Common myeloid progenitor, CD34-positive (primary cell): ENCODE measurements around the gene HDAC4.

Experiments used
- CTCF ChIA-PET: fragments of 350-600 bp; sonication (Branson Sonifier 250); formaldehyde crosslinking; loops from one replicate; lab custom pipeline; 2021; ENCODE audit warnings: antibody characterized with exemption; lab: Charles Lee
- POLR2A ChIA-PET: fragments of 350-600 bp; sonication (Branson Sonifier 250); formaldehyde crosslinking; loops from one replicate; lab custom pipeline; 2021; ENCODE audit warnings: antibody characterized with exemption; lab: Charles Lee
- DNase-seq, 3 donors: peaks; one replicate each; pipeline versions ENCODE4 v3.0.0 to v3.0.0-alpha.2; 2013
- H3K27ac ChIP-seq, 2 experiments: 1 replicate in 1 of 2; 2 replicates in 1 of 2; pipeline ENCODE4 v1.7.0; 2013; ENCODE audit warnings: inconsistent platforms in 2 of 2, low read length in 2 of 2, mild to moderate bottlenecking in 2 of 2, low read depth in 1 of 2, moderate library complexity in 1 of 2; ENCODE audit not compliant: severe bottlenecking in 2 of 2, insufficient read depth in 1 of 2, poor library complexity in 1 of 2
- H3K27me3 ChIP-seq, 5 experiments: replicated peaks in 2 of 5; 1 replicate in 3 of 5; 2 replicates in 2 of 5; pipeline versions ENCODE4 v1.6.1 to v1.7.0; 2013; ENCODE audit warnings: low read length in 4 of 5, mild to moderate bottlenecking in 2 of 5, moderate library complexity in 2 of 5, inconsistent platforms in 1 of 5; ENCODE audit not compliant: insufficient read depth in 5 of 5, control insufficient read depth in 4 of 5
- H3K36me3 ChIP-seq, 4 experiments: 1 replicate in 2 of 4; 2 replicates in 2 of 4; pipeline versions ENCODE4 v1.6.1 to v1.7.0; 2013; ENCODE audit warnings: low read length in 3 of 4, control low read depth in 1 of 4, mild to moderate bottlenecking in 1 of 4; ENCODE audit not compliant: control insufficient read depth in 4 of 4, insufficient read depth in 4 of 4
- H3K4me1 ChIP-seq, 4 experiments: 1 replicate in 3 of 4; 2 replicates in 1 of 4; pipeline versions ENCODE4 v1.6.1 to v1.7.1; 2013; ENCODE audit warnings: low read length in 3 of 4, mild to moderate bottlenecking in 3 of 4, control low read depth in 1 of 4, inconsistent platforms in 1 of 4, moderate library complexity in 1 of 4; ENCODE audit not compliant: control insufficient read depth in 4 of 4, insufficient read depth in 4 of 4; ENCODE audit errors: control extremely low read depth in 1 of 4
- H3K4me3 ChIP-seq, 7 experiments: 1 replicate in 4 of 7; 2 replicates in 3 of 7; pipeline versions ENCODE4 v1.5.1 to v1.7.0; 2013; ENCODE audit warnings: mild to moderate bottlenecking in 7 of 7, low read length in 6 of 7, moderate library complexity in 6 of 7, inconsistent platforms in 2 of 7, low read depth in 2 of 7, control low read depth in 1 of 7; ENCODE audit not compliant: insufficient read depth in 4 of 7, control insufficient read depth in 1 of 7; ENCODE audit errors: extremely low read depth in 1 of 7
- H3K9me3 ChIP-seq, 5 experiments: 1 replicate in 4 of 5; 2 replicates in 1 of 5; pipeline versions ENCODE4 v1.6.1 to v1.7.1; 2013; ENCODE audit warnings: low read length in 4 of 5, mild to moderate bottlenecking in 2 of 5, inconsistent platforms in 1 of 5, low read depth in 1 of 5, moderate library complexity in 1 of 5; ENCODE audit not compliant: control insufficient read depth in 4 of 5, insufficient read depth in 2 of 5; ENCODE audit errors: control extremely low read depth in 1 of 5
- WGBS: methylation state at CpG from one replicate; pipeline ENCODE4 v1.1.5; 2013; ENCODE audit not compliant: insufficient coverage; 5-methylcytosine and 5-hydroxymethylcytosine counted together

The HDAC4 gene

GRCh38 chr2:239113615-239114014, 287.2 kb downstream of the HDAC4 start:
- peak in 1 of 3 donors; percentile 2 for DNase-seq
- Histone ChIP-seq H3K36me3 (peaks cover 0 to 23% (median 9%) of the 10 kb centered on the region in 4 experiments), H3K4me1 (peaks cover 0 to 23% (median 17%) of the 10 kb centered on the region in 4 experiments), H3K9me3 (no peaks in the 10 kb centered on the region), H3K27ac (no peak overlapping the region), H3K27me3 (no peaks in the 10 kb centered on the region), H3K4me3 (no peak overlapping the region)
- WGBS, result 92% methylated on average over 2 of the region's 8 CpGs
- ChIA-PET CTCF (interaction anchor here (1.0 kb wide), 1 partner anchor 31 kb away, joined by 3 read pairs; no protein-coding TSS in a partner anchor), POLR2A (interaction anchor here (0.7 kb wide), 1 partner anchor 1276 kb away, joined by 3 read pairs; no protein-coding TSS in a partner anchor)

DNA sequence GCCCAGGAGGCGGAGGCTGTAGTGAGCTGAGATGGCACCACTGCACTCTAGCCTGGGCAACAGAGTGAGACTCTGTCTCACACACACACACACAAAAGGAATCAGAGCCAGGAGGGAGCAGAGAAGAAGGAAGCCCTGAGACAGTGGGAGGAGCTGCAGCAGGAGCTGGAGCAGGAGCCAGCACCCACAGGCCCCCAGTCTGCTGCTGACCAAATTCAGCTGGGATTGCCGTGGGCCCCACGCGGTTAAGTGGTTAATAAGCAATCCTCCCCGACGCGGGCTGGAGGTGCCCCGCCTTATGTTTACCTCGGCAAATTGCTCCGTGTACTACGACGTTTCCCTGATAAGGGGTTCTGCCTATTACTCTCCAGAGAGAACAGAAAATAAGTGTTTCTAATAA, 287.6 kb downstream of the HDAC4 start:
- WGBS, result 38% methylated on average over 8 of the region's 12 CpGs
- no peak overlapping the region for H3K27ac ChIP-seq
- peak in 2 of 3 donors; percentile 6 to 12 for DNase-seq
- H3K4me1 ChIP-seq, result peaks cover 0 to 23% (median 17%) of the 10 kb centered on the region in 4 experiments
- no peak overlapping the region for H3K4me3 ChIP-seq
- POLR2A ChIA-PET, result no interaction called here
- H3K27me3 ChIP-seq, result no peaks in the 10 kb centered on the region
- no peaks in the 10 kb centered on the region for H3K9me3 ChIP-seq
- H3K36me3 ChIP-seq, result peaks cover 0 to 26% (median 9%) of the 10 kb centered on the region in 4 experiments
- CTCF ChIA-PET, result no interaction called here

GRCh38 chr2:239112127-239112774, 288.6 kb downstream of the HDAC4 start:
- Histone ChIP-seq H3K4me1 (peaks cover 0 to 23% (median 17%) of the 10 kb centered on the region in 4 experiments), H3K36me3 (peaks cover 0 to 32% (median 10%) of the 10 kb centered on the region in 4 experiments), H3K27me3 (no peaks in the 10 kb centered on the region), H3K9me3 (no peaks in the 10 kb centered on the region), H3K4me3 (no peak overlapping the region), H3K27ac (no peak overlapping the region)
- DNase-seq, result no peak
- WGBS, result 97% methylated on average over 12 of the region's 14 CpGs
- ChIA-PET POLR2A (no interaction called here), CTCF (no interaction called here)

DNA sequence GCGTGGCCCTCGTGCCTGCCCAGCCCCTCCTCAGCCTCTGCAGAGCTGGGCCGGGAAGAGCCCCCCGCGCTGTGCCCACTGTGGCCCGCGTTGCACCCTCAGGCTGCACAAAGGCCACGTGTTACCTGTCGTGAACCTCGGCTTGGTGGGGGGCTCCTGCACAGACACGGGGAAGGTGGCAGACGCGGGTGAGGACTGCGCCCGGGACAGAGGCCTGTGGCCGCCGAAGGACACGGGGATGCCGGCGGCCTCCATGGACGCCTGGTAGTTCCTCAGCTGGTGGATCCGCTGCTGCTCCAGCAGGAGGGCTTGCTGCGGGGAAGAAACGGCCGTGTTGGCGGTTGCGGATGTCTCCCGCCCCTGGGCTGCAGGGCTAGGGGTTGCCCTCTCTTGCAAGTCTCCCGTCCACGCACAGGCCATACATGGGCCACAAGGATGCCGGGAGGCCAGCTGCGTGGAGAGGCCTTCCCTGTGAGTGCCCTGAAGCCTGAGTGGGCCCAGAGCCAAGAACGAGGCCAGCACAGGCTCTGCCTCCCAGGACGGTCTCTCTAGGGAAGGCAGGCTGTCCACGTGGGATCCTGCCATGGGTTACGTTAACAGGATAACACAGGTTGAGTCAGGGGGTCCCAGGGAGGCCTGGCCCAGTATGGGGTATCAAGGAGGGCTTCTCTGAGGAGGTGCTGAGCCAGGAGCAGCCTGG, 289.3 kb downstream of the HDAC4 start:
- Histone ChIP-seq H3K4me3 (no peak overlapping the region), H3K27me3 (no peaks in the 10 kb centered on the region), H3K36me3 (peaks cover 0 to 39% (median 12%) of the 10 kb centered on the region in 4 experiments), H3K4me1 (peaks cover 0 to 23% (median 17%) of the 10 kb centered on the region in 4 experiments), H3K9me3 (no peaks in the 10 kb centered on the region), H3K27ac (no peak overlapping the region)
- 98% methylated on average over 32 of the region's 36 CpGs for WGBS
- CTCF ChIA-PET, result no interaction called here
- POLR2A ChIA-PET, result no interaction called here
- no peak for DNase-seq

- Histone ChIP-seq H3K36me3 (peaks cover 0 to 44% (median 12%) of the 10 kb centered on the region in 4 experiments), H3K4me3 (no peak overlapping the region), H3K27ac (no peak overlapping the region), H3K27me3 (no peaks in the 10 kb centered on the region), H3K9me3 (no peaks in the 10 kb centered on the region), H3K4me1 (peaks cover 0 to 23% (median 17%) of the 10 kb centered on the region in 4 experiments)
- CTCF ChIA-PET, result no interaction called here
- POLR2A ChIA-PET, result no interaction called here
- DNase-seq, result no peak
- 91% methylated on average over 14 of the region's 14 CpGs for WGBS
These were observed 290.2 kb downstream of the HDAC4 start for GRCh38 chr2:239110595-239111048.

- 98% methylated on average over 11 of the region's 14 CpGs for WGBS
- CTCF ChIA-PET, result no interaction called here
These were observed 290.8 kb downstream of the HDAC4 start for GRCh38 chr2:239109928-239110545.

More at GRCh38 chr2:239109928-239110545, 290.8 kb downstream of the HDAC4 start:
- H3K36me3 ChIP-seq, result peaks cover 0 to 49% (median 12%) of the 10 kb centered on the region in 4 experiments
- no peak for DNase-seq
- no peak overlapping the region for H3K4me3 ChIP-seq
- POLR2A ChIA-PET, result no interaction called here
- peaks cover 0 to 20% (median 17%) of the 10 kb centered on the region in 4 experiments for H3K4me1 ChIP-seq
- no peak overlapping the region for H3K27ac ChIP-seq
- no peaks in the 10 kb centered on the region for H3K9me3 ChIP-seq
- no peaks in the 10 kb centered on the region for H3K27me3 ChIP-seq
